AG10803 (cell line): ENCODE results near the gene ANKRD35.
A peak's percentile ranks its signal among the peaks of the same experiment; 100 is the strongest.
"Not testable (repeated sequence)": the region's sequence is repeated elsewhere in the genome, so short reads cannot be mapped to it uniquely, and the experiment has no call there.

ENCODE experiments used
- DNase-seq: peaks from one replicate; pipeline ENCODE4 v3.0.0; 2010; ENCODE audit warnings: low read depth
- H3K4me3 ChIP-seq: 2 replicates; pipeline ENCODE4 v1.5.1; 2011; ENCODE audit warnings: mild to moderate bottlenecking, low read length, control low read depth
- TF ChIP-seq, protein P1 (sequence below): conservative IDR thresholded peaks from 2 replicates; pipeline ENCODE4 v1.5.1; 2011; ENCODE audit warnings: mild to moderate bottlenecking, low read length, control low read depth, inconsistent platforms

The ANKRD35 gene

DNA sequence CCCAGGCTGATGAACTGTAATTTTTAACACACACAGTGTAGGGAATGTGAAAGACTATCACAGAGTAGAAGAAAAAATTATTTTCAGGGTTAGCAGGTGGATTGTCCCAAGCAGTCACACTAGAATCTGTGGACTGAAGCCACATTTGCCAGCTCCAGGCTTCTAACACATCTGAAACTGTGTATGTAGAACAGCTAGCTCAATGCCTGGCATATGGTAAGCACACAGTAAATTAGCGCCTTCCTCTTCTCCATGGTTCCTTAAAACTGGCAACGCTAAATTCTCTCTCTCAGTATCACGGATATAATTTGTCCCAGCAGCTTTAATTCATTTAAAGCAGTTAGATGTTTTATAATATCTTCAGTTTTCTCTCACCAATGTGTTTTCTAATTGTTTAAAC, 42.6 kb downstream of the ANKRD35 start:
- DNase-seq: no peak
- TF ChIP-seq, protein P1, sequence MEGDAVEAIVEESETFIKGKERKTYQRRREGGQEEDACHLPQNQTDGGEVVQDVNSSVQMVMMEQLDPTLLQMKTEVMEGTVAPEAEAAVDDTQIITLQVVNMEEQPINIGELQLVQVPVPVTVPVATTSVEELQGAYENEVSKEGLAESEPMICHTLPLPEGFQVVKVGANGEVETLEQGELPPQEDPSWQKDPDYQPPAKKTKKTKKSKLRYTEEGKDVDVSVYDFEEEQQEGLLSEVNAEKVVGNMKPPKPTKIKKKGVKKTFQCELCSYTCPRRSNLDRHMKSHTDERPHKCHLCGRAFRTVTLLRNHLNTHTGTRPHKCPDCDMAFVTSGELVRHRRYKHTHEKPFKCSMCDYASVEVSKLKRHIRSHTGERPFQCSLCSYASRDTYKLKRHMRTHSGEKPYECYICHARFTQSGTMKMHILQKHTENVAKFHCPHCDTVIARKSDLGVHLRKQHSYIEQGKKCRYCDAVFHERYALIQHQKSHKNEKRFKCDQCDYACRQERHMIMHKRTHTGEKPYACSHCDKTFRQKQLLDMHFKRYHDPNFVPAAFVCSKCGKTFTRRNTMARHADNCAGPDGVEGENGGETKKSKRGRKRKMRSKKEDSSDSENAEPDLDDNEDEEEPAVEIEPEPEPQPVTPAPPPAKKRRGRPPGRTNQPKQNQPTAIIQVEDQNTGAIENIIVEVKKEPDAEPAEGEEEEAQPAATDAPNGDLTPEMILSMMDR: no peak
- no peak overlapping the region for H3K4me3 ChIP-seq

DNA sequence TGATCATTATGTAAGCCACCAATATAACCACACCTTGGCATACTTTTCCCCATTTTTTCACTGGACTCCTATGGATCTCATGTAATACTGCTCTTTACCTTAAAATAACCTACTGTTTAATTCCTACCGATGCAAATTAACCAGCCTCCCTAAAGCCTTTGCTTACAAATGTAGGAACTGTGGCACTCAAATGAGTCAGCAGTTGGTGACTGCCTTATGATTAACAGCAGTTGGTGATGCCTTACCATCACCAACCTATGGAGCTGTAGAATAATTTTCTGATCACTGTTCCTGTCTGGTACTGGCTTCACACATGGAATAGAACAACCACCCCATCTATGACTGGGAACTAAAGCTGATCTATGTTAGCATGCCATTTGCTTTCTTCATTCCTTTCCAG, 48.0 kb downstream of the ANKRD35 start:
- no peak overlapping the region for H3K4me3 ChIP-seq
- TF ChIP-seq, protein P1: no peak
- no peak for DNase-seq

DNA sequence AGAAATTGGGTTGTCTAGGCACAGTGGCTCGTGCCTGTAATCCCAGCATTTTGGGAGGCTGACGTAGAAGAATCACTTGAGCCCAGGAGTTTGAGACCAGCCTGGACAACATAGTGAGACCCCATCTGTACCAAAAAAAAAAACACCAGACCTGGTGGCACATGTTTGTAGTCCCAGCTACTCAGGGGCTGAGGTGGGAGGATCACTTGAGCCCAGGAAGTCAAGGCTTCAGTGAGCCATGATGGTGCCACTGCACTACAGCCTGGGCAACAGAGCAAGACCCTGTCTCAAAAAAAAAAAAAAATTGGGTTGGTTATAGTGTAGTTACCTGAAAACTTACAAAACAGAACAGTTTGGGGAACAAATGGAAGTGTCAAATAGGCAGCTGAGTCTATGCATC, 54.9 kb downstream of the ANKRD35 start:
- H3K4me3 ChIP-seq, DNase-seq: not testable (repeated sequence)

DNA sequence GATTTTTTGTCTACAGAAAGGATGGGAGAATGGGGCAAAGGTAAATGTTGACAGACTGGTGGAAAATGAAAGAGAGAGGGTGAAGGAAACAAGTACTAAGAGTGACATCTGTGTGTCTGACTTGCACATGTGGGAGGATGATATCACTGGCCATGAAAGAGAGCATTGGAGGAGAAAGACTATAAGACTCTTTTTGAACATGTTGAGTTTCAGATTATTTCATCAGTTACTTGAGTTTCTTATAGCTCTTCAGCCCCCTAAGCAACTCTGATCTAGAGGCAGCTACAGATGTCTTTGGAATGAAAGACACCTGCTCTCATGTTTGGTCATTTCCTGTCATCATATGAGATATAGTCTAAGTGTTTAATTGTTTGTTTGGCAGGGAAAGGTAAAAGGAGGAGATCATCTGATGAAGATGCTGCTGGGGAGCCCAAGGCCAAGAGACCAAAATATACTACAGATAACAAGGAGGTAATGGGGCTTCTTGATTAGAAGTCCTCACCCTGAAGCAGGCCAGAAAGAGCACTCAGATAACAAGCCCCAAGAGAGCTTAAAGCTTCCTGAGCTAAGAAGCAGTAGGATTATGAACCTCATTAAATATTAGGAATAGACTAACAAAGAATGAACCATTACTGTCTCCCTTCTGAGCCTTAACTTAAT, 57.2 kb downstream of the ANKRD35 start:
- TF ChIP-seq, protein P1: no peak
- no peak for DNase-seq
- no peak overlapping the region for H3K4me3 ChIP-seq

DNA sequence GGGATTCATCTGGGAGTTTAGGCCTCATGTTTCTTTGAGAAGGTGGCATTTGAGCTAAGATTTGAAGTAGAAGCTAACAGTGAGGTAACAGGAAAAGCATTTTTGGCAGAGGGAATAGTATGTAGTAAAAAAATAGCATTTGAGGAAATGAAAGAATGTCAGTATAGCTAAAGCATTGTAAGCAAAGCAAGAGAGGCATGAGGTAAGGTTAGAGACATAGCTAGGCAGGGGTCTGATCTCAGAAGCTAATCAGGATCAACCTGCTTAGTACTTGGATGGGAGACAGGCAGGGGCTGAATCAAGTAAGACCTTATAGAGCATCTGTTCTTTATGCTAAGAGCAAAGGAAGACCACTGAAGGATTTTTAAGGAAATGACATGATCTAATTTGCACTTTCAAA, 57.7 kb downstream of the ANKRD35 start:
- no peak for DNase-seq
- TF ChIP-seq, protein P1: no peak
- no peak overlapping the region for H3K4me3 ChIP-seq

DNA sequence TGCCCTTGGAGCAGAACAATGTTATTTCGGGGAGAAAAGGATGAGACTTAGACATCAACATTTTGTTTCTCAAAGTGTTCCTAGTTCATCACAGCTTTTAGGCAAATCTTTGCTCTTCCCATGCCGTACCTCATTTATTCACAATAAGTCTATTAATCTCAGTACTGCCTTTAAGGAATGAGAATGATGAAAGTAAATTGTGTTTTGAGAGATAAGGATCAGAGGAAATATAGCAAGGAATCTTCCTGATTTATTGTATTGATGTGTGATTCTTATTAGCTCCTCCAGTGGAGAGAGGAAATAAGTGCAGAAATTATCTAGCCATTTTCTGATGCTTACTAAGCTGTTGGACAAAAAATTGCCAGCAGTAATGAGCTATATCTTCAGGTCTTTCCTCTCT, 59.6 kb downstream of the ANKRD35 start:
- TF ChIP-seq, protein P1: peak; percentile 32
- DNase-seq: no peak
- H3K4me3 ChIP-seq: no peak overlapping the region

DNA sequence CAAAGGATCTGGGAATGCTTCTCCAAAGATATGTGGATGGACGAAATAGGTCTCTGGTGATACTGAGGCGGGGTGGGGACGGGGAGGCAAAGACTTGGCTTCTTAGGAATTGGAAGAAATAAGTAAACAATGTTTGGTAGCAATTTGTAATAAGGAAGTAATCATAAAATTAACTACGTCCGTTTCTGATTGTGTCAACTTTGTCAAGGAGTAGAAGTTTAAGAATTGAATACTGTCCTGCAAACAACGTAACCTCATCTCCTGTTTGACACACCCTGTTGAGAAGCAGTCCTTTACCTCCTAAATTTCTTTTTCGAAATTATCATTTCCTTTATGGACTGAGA, 61.2 kb downstream of the ANKRD35 start:
- peak overlapping the region; percentile 96 for H3K4me3 ChIP-seq
- TF ChIP-seq, protein P1: no peak
- DNase-seq: no peak
